ENCODE results near the gene FYCO1. TPM values are rescaled to one million over a fixed set of nuclear protein-coding genes. Genes with fewer than 3 reads are reported as not detected.
"Not testable (repeated sequence)": the region's sequence is repeated elsewhere in the genome, so short reads cannot be mapped to it uniquely, and the experiment has no call there.

The FYCO1 gene
- polyA plus RNA-seq, 3 donors, result 0.59 to 5.0 (median 1.3) TPM

DNA sequence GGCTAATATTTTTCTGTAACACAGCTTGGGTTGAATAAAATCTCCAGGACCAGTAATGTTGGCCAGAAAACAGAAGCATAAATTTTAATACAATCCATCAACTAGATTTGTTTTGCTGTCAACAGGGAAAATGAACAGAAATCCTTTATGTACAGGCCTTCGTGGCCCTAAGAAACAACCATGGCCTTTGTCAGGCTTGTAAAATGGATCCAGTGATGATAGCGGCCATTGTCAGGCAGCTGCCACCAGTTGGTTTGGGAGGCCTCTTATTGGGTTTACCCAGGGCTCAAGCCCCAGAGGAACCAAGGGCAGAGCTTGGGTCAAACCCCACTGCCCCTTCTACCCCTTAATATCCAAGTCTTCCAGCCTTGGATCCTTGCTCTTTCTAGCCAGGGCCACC is 5.6 kb upstream of the FYCO1 start:
- Histone ChIP-seq H3K79me2 (ENCODE audit: insufficient read depth, low read length) (no peaks in the 10 kb centered on the region), H3K4me2 (replicated peaks; ENCODE audit: extremely low read depth, low read length, poor library complexity, severe bottlenecking) (no peak overlapping the region), H3K27me3 (ENCODE audit: control insufficient read depth in 2 of 2, insufficient read depth in 2 of 2, low read length in 2 of 2) (no peaks in the 10 kb centered on the region), H3K9ac (ENCODE audit: insufficient read depth, low read length, poor library complexity, severe bottlenecking) (no peak overlapping the region), H2AFZ (ENCODE audit: insufficient read depth, low read depth, low read length, poor library complexity, severe bottlenecking) (no peak overlapping the region), H3K36me3 (replicated peaks in 1 of 2; ENCODE audit: control insufficient read depth in 1 of 2, insufficient read depth in 2 of 2, low read length in 2 of 2) (no peaks in the 10 kb centered on the region), H3K4me3 (replicated peaks in 1 of 3; ENCODE audit: low read depth in 2 of 3, low read length in 3 of 3) (no peak overlapping the region), H3K4me1 (ENCODE audit: control insufficient read depth in 1 of 2, insufficient read depth in 2 of 2, low read length in 2 of 2) (peaks cover 9% of the 10 kb centered on the region in 2 donors), H4K20me1 (ENCODE audit: insufficient read depth, low read length) (no peaks in the 10 kb centered on the region), H3K27ac (ENCODE audit: low read depth in 1 of 2, low read length in 2 of 2) (no peak overlapping the region), H3K9me3 (replicated peaks in 1 of 2; ENCODE audit: control insufficient read depth in 1 of 2, insufficient read depth in 1 of 2, low read length in 2 of 2) (no peaks in the 10 kb centered on the region)
- Mint-ChIP-seq H3K4me3 (no peak overlapping the region), H3K27me3 (ENCODE audit: low read depth in 3 of 3) (peaks cover 0 to 3% (median 0%) of the 10 kb centered on the region in 3 donors), H3K27ac (no peak overlapping the region), H3K36me3 (no peaks in the 10 kb centered on the region), H3K4me1 (peaks cover 9% of the 10 kb centered on the region), H3K9me3 (no peaks in the 10 kb centered on the region)
- 90% methylated on average over 1 of the region's 2 CpGs for WGBS (ENCODE audit: insufficient coverage)
- DNase-seq, result no peak
- no peak for TF ChIP-seq CTCF (IDR thresholded peaks at IDR 0.05)
- intact Hi-C loops (cut with micrococcal nuclease), result no loop called here

DNA sequence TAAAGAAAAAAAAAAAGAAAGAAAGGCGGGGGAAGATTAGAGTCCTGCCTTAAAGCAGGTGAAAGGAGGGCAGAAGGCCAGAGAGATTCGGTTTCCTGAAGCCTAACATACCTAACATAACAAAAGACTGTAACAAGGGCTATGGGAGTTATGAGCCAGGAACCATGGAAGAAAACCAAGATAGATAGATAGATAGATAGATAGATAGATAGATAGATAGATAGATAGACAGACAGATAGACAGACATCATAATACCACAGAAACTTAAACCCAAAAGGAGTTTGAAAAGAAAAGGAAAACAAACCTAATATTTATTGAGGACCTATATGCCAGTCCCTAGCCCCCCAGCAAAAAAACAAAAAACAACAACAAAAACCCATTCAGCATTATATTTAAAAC is 2.3 kb upstream of the FYCO1 start:
- no peak overlapping the region for H3K9ac ChIP-seq (ENCODE audit: insufficient read depth, low read length, poor library complexity, severe bottlenecking)
- peaks cover 23% of the 10 kb centered on the region for H3K79me2 ChIP-seq (ENCODE audit: insufficient read depth, low read length)
- no CpG with 5 or more reads among the region's 2 CpGs for WGBS (ENCODE audit: insufficient coverage)
- Mint-ChIP-seq H3K27ac (no peak overlapping the region), H3K9me3 (no peaks in the 10 kb centered on the region), H3K4me1 (peaks cover 30% of the 10 kb centered on the region), H3K27me3 (ENCODE audit: low read depth in 3 of 3) (peaks cover 0 to 3% (median 0%) of the 10 kb centered on the region in 3 donors), H3K4me3 (no peak overlapping the region), H3K36me3 (peaks cover 2 to 3% of the 10 kb centered on the region in 2 donors)
- H3K4me3 ChIP-seq (replicated peaks in 1 of 3; ENCODE audit: low read depth in 2 of 3, low read length in 3 of 3), result no peak overlapping the region
- no peak for DNase-seq
- H3K27ac ChIP-seq (ENCODE audit: low read depth in 1 of 2, low read length in 2 of 2), result no peak overlapping the region
- H2AFZ ChIP-seq (ENCODE audit: insufficient read depth, low read depth, low read length, poor library complexity, severe bottlenecking), result no peak overlapping the region
- peaks cover 31 to 34% of the 10 kb centered on the region in 2 donors for H3K4me1 ChIP-seq (ENCODE audit: control insufficient read depth in 1 of 2, insufficient read depth in 2 of 2, low read length in 2 of 2)
- TF ChIP-seq CTCF (IDR thresholded peaks at IDR 0.05), result no peak
- H3K36me3 ChIP-seq (replicated peaks in 1 of 2; ENCODE audit: control insufficient read depth in 1 of 2, insufficient read depth in 2 of 2, low read length in 2 of 2), result no peaks in the 10 kb centered on the region
- peaks cover 8% of the 10 kb centered on the region for H4K20me1 ChIP-seq (ENCODE audit: insufficient read depth, low read length)
- H3K4me2 ChIP-seq (replicated peaks; ENCODE audit: extremely low read depth, low read length, poor library complexity, severe bottlenecking), result no peak overlapping the region
- H3K27me3 ChIP-seq (ENCODE audit: control insufficient read depth in 2 of 2, insufficient read depth in 2 of 2, low read length in 2 of 2), result no peaks in the 10 kb centered on the region
- no peaks in the 10 kb centered on the region for H3K9me3 ChIP-seq (replicated peaks in 1 of 2; ENCODE audit: control insufficient read depth in 1 of 2, insufficient read depth in 1 of 2, low read length in 2 of 2)
- intact Hi-C loops (cut with micrococcal nuclease), result no loop called here

GRCh38 chr3:45997499-45997898 is 1.9 kb upstream of the FYCO1 start:
- Histone ChIP-seq H3K4me1 (ENCODE audit: control insufficient read depth in 1 of 2, insufficient read depth in 2 of 2, low read length in 2 of 2) (peaks cover 36 to 38% of the 10 kb centered on the region in 2 donors), H3K79me2 (ENCODE audit: insufficient read depth, low read length) (peaks cover 27% of the 10 kb centered on the region), H4K20me1 (ENCODE audit: insufficient read depth, low read length) (peaks cover 13% of the 10 kb centered on the region)
- H3K4me1 Mint-ChIP-seq, result peaks cover 35% of the 10 kb centered on the region
- H3K27ac Mint-ChIP-seq; H3K27me3 Mint-ChIP-seq (ENCODE audit: low read depth in 3 of 3); DNase-seq; H3K9ac ChIP-seq (ENCODE audit: insufficient read depth, low read length, poor library complexity, severe bottlenecking); H3K4me2 ChIP-seq (replicated peaks; ENCODE audit: extremely low read depth, low read length, poor library complexity, severe bottlenecking); H3K27ac ChIP-seq (ENCODE audit: low read depth in 1 of 2, low read length in 2 of 2); H3K4me3 Mint-ChIP-seq; H3K9me3 Mint-ChIP-seq; H3K4me3 ChIP-seq (replicated peaks in 1 of 3; ENCODE audit: low read depth in 2 of 3, low read length in 3 of 3); H3K9me3 ChIP-seq (replicated peaks in 1 of 2; ENCODE audit: control insufficient read depth in 1 of 2, insufficient read depth in 1 of 2, low read length in 2 of 2); H3K36me3 Mint-ChIP-seq; H3K27me3 ChIP-seq (ENCODE audit: control insufficient read depth in 2 of 2, insufficient read depth in 2 of 2, low read length in 2 of 2); intact Hi-C loops (cut with micrococcal nuclease); H3K36me3 ChIP-seq (replicated peaks in 1 of 2; ENCODE audit: control insufficient read depth in 1 of 2, insufficient read depth in 2 of 2, low read length in 2 of 2); H2AFZ ChIP-seq (ENCODE audit: insufficient read depth, low read depth, low read length, poor library complexity, severe bottlenecking): not testable (repeated sequence)
- WGBS (ENCODE audit: insufficient coverage), result 97% methylated on average over 5 of the region's 19 CpGs
